ENCODE results near the gene UAP1. TPM values are rescaled to one million over a fixed set of nuclear protein-coding genes. Genes with fewer than 3 reads are reported as not detected.
"Not testable (repeated sequence)": the region's sequence is repeated elsewhere in the genome, so short reads cannot be mapped to it uniquely, and the experiment has no call there.

Gene UAP1
- total RNA-seq, 1 donor from 2014 or later, result 30.4 TPM

- Mint-ChIP-seq H3K36me3 (peaks cover 11% of the 10 kb centered on the region), H3K27ac (no peak overlapping the region), H3K4me3 (no peak overlapping the region), H3K9me3 (no peaks in the 10 kb centered on the region), H3K27me3 (ENCODE audit: low read depth) (no peaks in the 10 kb centered on the region), H3K4me1 (peaks cover 21% of the 10 kb centered on the region)
- no peak for DNase-seq (ENCODE audit: low spot score in 2 of 2, unreplicated experiment in 2 of 2)
- no peak for TF ChIP-seq CTCF (IDR thresholded peaks at IDR 0.05; ENCODE audit: unreplicated experiment)
Observed at GRCh38 chr1:162564762-162565218, 3.3 kb downstream of the UAP1 start.

- H3K4me1 Mint-ChIP-seq, result peaks cover 21% of the 10 kb centered on the region
- no peak overlapping the region for H3K27ac Mint-ChIP-seq
- no peak for DNase-seq (ENCODE audit: low spot score in 2 of 2, unreplicated experiment in 2 of 2)
- H3K36me3 Mint-ChIP-seq, result peaks cover 11% of the 10 kb centered on the region
- no peaks in the 10 kb centered on the region for H3K9me3 Mint-ChIP-seq
- H3K27me3 Mint-ChIP-seq (ENCODE audit: low read depth), result no peaks in the 10 kb centered on the region
- H3K4me3 Mint-ChIP-seq, result no peak overlapping the region
- TF ChIP-seq CTCF (IDR thresholded peaks at IDR 0.05; ENCODE audit: unreplicated experiment), result no peak
Observed at GRCh38 chr1:162565460-162565859, 3.9 kb downstream of the UAP1 start.

GRCh38 chr1:162566870-162567269, 5.3 kb downstream of the UAP1 start:
- Mint-ChIP-seq H3K9me3 (no peaks in the 10 kb centered on the region), H3K27me3 (ENCODE audit: low read depth) (no peaks in the 10 kb centered on the region), H3K4me3 (no peak overlapping the region), H3K27ac (no peak overlapping the region), H3K36me3 (peaks cover 11% of the 10 kb centered on the region), H3K4me1 (peaks cover 15% of the 10 kb centered on the region)
- no peak for DNase-seq (ENCODE audit: low spot score in 2 of 2, unreplicated experiment in 2 of 2)
- TF ChIP-seq CTCF (IDR thresholded peaks at IDR 0.05; ENCODE audit: unreplicated experiment), result no peak

- no peak for DNase-seq (ENCODE audit: low spot score in 2 of 2, unreplicated experiment in 2 of 2)
- Mint-ChIP-seq H3K27me3 (ENCODE audit: low read depth) (no peaks in the 10 kb centered on the region), H3K36me3 (peaks cover 11% of the 10 kb centered on the region), H3K27ac (no peak overlapping the region), H3K9me3 (no peaks in the 10 kb centered on the region), H3K4me3 (no peak overlapping the region), H3K4me1 (peaks cover 6% of the 10 kb centered on the region)
- no peak for TF ChIP-seq CTCF (IDR thresholded peaks at IDR 0.05; ENCODE audit: unreplicated experiment)
Observed at GRCh38 chr1:162568802-162569201, 7.3 kb downstream of the UAP1 start.

GRCh38 chr1:162570718-162571117, 9.2 kb downstream of the UAP1 start:
- Mint-ChIP-seq H3K27ac (no peak overlapping the region), H3K36me3 (peaks cover 11% of the 10 kb centered on the region), H3K4me1 (no peaks in the 10 kb centered on the region), H3K9me3 (no peaks in the 10 kb centered on the region), H3K4me3 (no peak overlapping the region), H3K27me3 (ENCODE audit: low read depth) (no peaks in the 10 kb centered on the region)
- no peak for DNase-seq (ENCODE audit: low spot score in 2 of 2, unreplicated experiment in 2 of 2)
- no peak for TF ChIP-seq CTCF (IDR thresholded peaks at IDR 0.05; ENCODE audit: unreplicated experiment)

GRCh38 chr1:162571121-162571520, 9.6 kb downstream of the UAP1 start:
- H3K27me3 Mint-ChIP-seq (ENCODE audit: low read depth); H3K27ac Mint-ChIP-seq; H3K4me3 Mint-ChIP-seq; H3K4me1 Mint-ChIP-seq; H3K9me3 Mint-ChIP-seq; DNase-seq (ENCODE audit: low spot score in 2 of 2, unreplicated experiment in 2 of 2): not testable (repeated sequence)
- peaks cover 11% of the 10 kb centered on the region for H3K36me3 Mint-ChIP-seq
